Measurements from ENCODE around the gene ZNRF3.
"Not testable (repeated sequence)": the region's sequence is repeated elsewhere in the genome, so short reads cannot be mapped to it uniquely, and the experiment has no call there.

ZNRF3 gene

DNA sequence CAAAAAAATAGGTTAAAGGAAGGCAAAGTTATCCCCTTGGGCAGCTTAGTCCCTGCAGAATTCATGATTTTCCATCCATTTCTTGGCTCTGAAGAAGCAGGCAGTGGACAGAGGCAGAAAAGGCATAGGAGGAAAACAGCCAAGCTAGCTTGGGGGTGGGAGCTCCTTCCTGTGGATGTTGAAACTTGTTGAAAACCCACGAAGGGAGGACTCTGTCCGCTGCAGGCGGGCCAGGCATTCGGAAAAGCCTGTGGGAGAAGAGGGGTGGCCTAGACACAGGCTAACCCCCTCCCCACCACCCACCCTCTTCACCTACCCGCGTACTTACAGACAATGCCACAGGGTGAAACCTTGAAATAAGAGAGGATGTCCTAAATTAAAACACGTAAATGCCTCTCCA, 106.1 kb downstream of the ZNRF3 start:
- DNase-seq: no peak

DNA sequence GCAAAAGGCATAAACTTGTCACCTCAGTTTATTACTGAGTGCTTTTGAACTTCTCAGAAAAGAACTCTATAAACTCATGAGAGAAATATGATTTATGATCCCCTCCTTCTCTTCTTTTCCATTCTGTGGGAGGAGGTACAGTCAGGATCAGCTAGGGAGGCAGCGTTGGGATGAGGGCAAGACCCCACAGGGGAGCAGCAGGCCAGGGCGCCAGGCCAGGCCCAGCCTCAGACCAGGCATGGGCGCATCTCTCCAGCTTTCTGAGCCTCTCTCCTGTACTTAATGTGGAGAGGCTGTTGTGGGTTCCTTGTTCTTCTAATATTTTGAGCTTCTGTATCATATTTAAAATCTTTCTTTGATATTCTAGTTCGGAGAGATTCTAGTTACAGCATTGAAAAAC, 106.5 kb downstream of the ZNRF3 start:
- no peak for DNase-seq

DNA sequence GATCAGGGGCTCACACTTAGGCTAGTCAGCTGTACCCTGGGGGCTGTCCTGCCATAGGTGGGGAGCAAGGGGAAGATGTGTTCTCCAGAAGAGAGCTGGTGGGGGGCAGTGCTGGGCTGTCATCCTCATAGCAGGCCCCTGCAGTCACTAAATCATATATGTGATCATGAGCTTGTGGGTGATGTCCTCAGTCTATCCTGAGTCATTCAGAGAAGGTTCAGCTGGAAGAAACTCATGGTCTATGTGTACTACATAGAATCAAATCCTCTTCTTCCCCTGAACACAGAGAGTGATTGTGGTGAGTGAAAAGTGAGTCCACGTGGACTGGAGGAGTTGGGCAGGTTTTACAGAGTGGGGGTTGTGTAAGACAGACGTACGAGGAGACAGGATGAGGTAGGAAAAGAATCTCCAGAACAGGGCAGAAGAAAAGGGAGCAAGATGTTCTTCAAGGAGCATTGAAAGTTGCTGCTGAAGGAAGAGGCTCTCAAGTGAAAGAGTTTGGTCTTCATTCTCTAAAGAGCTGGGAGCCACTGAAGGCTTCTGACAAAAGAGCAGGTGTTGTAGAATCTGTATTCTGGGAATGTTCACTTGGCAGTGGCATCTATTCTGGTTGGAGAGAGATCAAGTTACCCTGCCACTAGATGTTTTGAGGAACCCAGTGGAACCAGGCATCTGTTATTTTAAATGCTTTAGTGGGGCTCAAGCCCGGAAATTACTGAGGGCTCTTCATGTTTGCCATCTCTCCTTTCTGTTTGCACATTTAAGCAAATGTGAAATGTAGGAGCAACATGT, 109.4 kb downstream of the ZNRF3 start:
- DNase-seq: no peak

DNA sequence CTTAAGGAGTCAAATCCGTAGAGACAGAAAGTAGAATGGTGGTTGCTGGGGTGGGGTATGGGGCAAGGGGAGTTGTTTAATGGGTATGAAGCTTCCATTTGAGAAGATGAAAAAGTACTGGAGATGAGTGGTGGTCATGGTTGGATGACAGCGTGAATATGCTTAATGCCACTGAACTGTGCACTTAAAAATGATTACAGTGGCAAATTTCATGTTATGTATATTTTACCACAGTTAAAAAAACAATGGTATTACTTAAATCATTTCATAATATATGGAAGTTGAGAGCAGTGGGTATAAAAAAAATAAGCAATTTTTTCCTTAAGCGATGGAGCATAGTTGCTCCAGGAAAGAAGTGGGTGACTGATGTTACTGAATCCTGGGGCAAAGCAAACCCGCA, 111.2 kb downstream of the ZNRF3 start:
- no peak for DNase-seq

- no peak for DNase-seq
Observed at GRCh38 chr22:28995551-28995950, 112.2 kb downstream of the ZNRF3 start.

DNA sequence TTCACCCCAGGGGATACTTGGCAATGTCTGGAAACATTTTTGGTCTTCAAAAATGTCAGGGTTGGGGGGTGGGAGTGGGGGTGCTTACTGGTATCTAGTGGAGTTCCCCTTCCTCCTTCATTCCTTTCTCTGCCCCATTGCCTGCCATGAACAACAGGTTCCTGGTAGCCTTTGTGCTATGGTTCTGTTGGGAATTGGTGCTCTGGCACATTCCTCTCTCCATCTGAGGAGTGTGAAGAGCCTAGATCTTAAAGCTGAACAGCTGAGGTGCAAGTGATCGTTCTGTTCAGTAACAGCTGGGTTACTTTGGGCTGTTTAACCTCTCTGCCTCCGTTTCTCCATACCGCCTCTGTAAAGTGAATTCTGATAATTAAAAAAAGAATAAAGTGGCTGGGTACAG, 114.0 kb downstream of the ZNRF3 start:
- DNase-seq: no peak

GRCh38 chr22:28998681-28999080, 115.3 kb downstream of the ZNRF3 start:
- DNase-seq: no peak

DNA sequence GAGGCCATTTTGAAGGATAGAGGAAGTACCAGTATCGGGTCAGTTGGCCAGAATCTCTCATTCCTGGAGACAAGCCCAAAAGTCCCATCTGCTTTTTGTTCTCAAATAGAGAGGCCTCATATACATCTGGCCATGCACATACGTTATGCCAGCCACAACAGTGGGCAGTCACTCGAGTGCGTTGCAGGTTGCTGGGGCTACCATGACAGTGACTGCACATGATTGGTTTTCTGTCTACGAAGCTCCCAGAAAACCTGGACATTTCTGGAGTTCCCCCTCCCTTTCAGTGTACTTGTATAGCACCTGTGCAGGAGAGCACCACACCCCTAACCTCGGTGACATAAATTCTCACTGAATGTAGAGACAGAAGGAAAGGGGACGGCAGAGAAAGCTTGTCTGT, 116.1 kb downstream of the ZNRF3 start:
- no peak for DNase-seq

GRCh38 chr22:28999919-29000556, 116.7 kb downstream of the ZNRF3 start:
- DNase-seq: no peak

GRCh38 chr22:29000641-29001040, 117.3 kb downstream of the ZNRF3 start:
- DNase-seq: no peak

DNA sequence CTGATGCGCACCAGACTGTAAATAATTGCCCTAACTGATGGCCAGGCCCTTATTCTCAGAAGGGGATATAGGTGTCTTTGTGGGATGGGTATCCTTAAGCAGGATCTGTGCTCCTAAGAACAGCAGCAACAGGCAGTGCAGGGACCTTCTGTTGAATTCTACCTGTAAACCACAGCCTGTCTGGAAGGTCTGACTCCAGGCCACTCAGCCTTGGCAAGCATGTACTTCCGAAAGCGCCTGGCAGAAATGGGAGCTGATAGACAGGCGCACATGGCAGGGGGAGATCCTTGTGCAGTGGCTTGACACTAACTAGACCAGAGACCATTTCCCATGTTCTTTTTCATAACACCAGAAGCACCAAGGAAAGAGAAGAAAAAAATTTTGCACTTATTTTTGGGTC, 119.2 kb downstream of the ZNRF3 start:
- DNase-seq: no peak

GRCh38 chr22:29003552-29003951, 120.2 kb downstream of the ZNRF3 start:
- DNase-seq: no peak

DNA sequence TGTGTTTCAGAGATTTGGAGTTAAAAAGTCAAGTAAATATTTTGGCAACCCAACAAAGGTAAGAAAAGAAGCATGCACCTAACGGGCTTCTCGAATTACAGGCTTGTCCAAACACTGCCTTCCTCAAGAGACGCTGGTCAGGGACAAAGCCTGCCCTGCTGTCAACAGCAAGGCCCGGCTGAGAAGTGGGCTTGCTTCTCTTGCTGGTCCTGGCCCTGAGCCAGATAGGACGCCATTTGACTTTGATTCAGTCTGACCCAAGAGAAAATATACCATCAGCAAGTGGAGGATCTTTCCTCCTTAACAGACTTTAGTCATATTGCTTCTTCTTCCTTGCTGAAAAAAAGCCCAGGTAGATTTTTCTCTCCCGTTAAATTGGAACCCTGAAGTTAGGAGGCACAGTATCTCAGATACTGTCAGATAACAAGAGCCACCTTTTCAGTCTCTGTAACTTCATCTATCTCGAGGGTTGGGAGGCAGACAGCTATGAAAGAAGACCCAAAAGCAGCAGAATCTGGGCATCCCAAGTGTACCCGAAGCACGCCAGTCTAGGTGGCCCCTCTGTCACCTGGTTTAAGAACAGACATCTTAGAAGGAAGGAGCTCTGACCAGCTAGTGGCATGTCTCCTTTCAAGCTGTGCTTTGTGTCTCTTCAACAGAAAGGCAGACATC, 120.7 kb downstream of the ZNRF3 start:
- no peak for DNase-seq

DNA sequence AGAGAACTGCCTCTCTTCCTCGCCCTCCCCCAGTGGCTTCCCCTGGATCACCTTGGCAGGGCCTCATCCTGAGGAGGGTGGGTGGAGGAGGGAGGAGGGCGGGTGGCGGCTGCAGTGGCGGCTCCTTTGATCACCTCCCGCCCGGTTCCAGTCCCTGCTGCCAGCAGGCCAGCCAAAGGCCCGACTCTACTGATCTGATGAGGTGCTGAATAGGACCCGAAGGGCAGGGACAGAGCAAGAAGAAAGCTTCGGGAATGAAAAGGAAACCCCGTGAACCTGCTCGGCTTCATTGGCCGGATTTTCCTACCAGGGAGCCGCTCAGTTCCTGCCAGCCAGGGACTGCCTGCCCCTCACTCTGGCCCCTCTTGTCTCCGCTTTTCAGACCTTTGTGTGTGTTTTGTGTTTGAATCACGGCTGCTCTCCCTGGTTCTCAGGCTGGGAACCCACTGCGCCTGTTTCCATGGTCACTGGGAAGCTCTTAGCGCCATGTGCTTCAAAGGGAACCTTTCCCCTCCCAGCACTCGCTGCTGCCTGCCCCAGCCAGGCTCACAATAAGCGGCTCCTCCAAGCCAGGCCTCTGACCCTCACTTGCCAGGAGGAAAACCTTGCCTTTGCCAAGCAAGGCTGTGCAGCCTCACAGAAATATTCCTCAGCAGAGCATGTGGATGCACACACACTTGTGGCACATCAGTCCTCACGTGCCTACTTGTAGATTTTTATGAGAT, 121.4 kb downstream of the ZNRF3 start:
- DNase-seq: no peak

DNA sequence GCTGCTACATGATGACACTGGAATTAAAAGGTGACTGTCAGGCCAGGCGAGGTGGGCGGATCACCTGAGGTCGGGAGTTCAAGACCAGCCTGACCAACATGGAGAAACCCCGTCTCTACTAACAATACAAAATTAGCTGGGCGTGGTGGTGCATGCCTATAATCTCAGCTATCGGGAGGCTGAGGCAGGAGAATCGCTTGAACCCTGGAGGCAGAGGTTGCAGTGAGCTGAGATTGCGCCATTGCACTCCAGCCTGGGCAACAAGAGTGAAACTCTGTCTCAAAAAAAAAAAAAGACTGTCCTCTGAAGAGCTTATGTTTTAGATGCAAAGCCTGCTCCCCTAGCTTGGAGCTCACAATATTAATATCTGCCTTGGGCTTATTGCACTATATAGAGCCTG, 122.4 kb downstream of the ZNRF3 start:
- not testable (repeated sequence) for DNase-seq

GRCh38 chr22:29006346-29006745, 123.0 kb downstream of the ZNRF3 start:
- no peak for DNase-seq

- no peak for DNase-seq
Observed at GRCh38 chr22:29009148-29009547, 125.8 kb downstream of the ZNRF3 start.

DNA sequence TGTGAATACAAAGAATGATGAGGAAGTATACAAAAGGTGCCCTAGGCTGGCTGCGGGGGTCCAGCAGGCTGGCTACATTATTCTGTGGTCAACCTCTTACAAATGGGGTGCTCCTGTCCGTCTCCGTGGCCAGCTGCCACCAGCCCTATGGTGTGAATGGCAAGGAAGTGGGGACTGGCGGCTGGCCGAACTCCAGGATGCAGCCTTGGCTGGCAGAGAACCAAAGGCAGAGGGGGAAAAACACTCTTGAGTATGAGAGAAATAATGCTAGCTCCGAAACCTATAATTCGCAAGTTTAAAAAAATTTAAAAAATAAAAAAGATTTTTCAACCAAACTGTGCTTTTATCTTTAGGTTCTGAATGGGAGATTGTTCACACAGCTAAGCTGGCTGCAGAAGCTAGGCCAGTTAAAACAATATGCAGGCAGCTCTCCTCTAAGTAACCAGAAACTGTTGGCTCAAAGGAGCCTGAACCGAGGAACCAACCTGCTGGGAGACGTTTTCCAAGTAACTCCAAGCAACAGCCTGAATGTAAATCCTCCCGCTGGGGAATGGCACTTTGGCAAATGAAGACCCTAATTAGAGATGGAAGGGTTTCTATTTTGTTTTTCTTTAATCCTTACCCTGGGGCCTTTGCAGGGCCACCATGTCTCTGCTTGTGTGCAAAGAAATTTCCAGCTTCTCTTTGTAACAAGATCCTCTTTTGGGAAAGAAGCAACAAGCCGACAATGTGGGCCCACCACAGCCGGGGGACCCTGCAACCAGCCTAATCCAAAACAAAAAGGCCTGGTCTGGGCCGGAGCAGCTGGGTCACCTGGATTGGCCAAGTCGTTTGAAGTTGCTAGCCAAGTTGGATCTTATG, 128.1 kb downstream of the ZNRF3 start:
- DNase-seq: no peak

DNA sequence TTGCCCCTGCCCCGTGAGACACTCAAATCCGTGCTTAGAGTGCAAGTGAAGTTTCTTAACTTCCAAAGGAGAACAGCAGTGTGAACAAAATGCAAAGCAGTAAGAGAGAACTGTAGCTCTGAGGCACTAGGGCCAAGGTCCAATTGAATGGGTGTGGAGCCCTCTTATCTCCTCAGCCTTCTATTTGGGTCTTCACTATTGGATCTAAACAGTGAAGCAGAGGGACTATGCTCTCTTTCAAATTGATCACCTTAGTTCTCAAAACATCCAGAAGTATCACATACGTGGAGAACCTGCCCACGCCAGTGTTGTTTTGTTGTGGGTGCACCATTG, 128.7 kb downstream of the ZNRF3 start:
- no peak for DNase-seq

GRCh38 chr22:29012952-29013351, 129.6 kb downstream of the ZNRF3 start:
- no peak for DNase-seq

- no peak for DNase-seq
Observed at GRCh38 chr22:29014293-29014692, 130.9 kb downstream of the ZNRF3 start.

- DNase-seq: no peak
Observed at GRCh38 chr22:29014773-29015172, 131.4 kb downstream of the ZNRF3 start.
